GM12891 (cell line): Measurements from ENCODE around the gene ZNF619.

ENCODE experiments used
- POLR2A ChIP-seq: IDR thresholded peaks from 2 replicates; pipeline ENCODE4 v1.6.1; 2011; ENCODE audit warnings: low read depth, low read length, control low read depth
- POLR2AphosphoS5 ChIP-seq: IDR thresholded peaks from 2 replicates; pipeline ENCODE4 v1.6.1; 2011; ENCODE audit warnings: low read depth, low read length, control low read depth

- TF ChIP-seq POLR2A (no peak), POLR2AphosphoS5 (no peak)
These were observed 25.1 kb downstream of the ZNF619 start for GRCh38 chr3:40502034-40502433.
